HT-29 (cell line): Measurements from ENCODE around the gene RNF157. TPM values are rescaled to one million over a fixed set of nuclear protein-coding genes. Genes with fewer than 3 reads are reported as not detected.
"Not testable (repeated sequence)": the region's sequence is repeated elsewhere in the genome, so short reads cannot be mapped to it uniquely, and the experiment has no call there.

Experiments used
- DNase-seq: peaks from one replicate; pipeline ENCODE4 v3.0.0-alpha.2; 2015; ENCODE audit warnings: low spot score
- total RNA-seq: library from RNA; depleted of rRNA; stranded (reverse); fragments of >200 nt; shearing (Covaris generic); gene quantifications from 2 replicates; pipeline ENCODE4 v1.2.3, GENCODE V29; 2014

Gene RNF157
- total RNA-seq, 1 experiment from 2014 or later, result 3.9 TPM

GRCh38 chr17:76234354-76234679, 6.0 kb downstream of the RNF157 start:
- no peak for DNase-seq

- no peak for DNase-seq
Observed at GRCh38 chr17:76233588-76234353, 6.5 kb downstream of the RNF157 start.

GRCh38 chr17:76232342-76232741, 8.0 kb downstream of the RNF157 start:
- DNase-seq, result no peak

- DNase-seq, result not testable (repeated sequence)
Observed at GRCh38 chr17:76226749-76227148, 13.5 kb downstream of the RNF157 start.

- not testable (repeated sequence) for DNase-seq
Observed at GRCh38 chr17:76225373-76226086, 14.8 kb downstream of the RNF157 start.

- no peak for DNase-seq
Observed at GRCh38 chr17:76223802-76224201, 16.5 kb downstream of the RNF157 start.

GRCh38 chr17:76219670-76220383, 20.5 kb downstream of the RNF157 start:
- no peak for DNase-seq

- no peak for DNase-seq
Observed at GRCh38 chr17:76217081-76217480, 23.2 kb downstream of the RNF157 start.

- DNase-seq, result no peak
Observed at GRCh38 chr17:76213491-76213890, 26.8 kb downstream of the RNF157 start.

- no peak for DNase-seq
Observed at GRCh38 chr17:76208120-76208519, 32.2 kb downstream of the RNF157 start.

GRCh38 chr17:76207275-76208059, 32.8 kb downstream of the RNF157 start:
- no peak for DNase-seq

GRCh38 chr17:76205542-76206144, 34.6 kb downstream of the RNF157 start:
- not testable (repeated sequence) for DNase-seq

- DNase-seq, result no peak
Observed at GRCh38 chr17:76204277-76204676, 36.0 kb downstream of the RNF157 start.

- no peak for DNase-seq
Observed at GRCh38 chr17:76200354-76200753, 39.9 kb downstream of the RNF157 start.

GRCh38 chr17:76199469-76199868, 40.8 kb downstream of the RNF157 start:
- no peak for DNase-seq

- no peak for DNase-seq
Observed at GRCh38 chr17:76198702-76199101, 41.6 kb downstream of the RNF157 start.

GRCh38 chr17:76197911-76198310, 42.4 kb downstream of the RNF157 start:
- no peak for DNase-seq

- no peak for DNase-seq
Observed at GRCh38 chr17:76196675-76197074, 43.6 kb downstream of the RNF157 start.

GRCh38 chr17:76195281-76196096, 44.8 kb downstream of the RNF157 start:
- DNase-seq, result no peak

GRCh38 chr17:76193591-76193990, 46.7 kb downstream of the RNF157 start:
- no peak for DNase-seq
